GM19452 (cell line): Measurements from ENCODE around the gene SLC12A7.
A peak's percentile ranks its signal among the peaks of the same experiment; 100 is the strongest.
"Not testable (repeated sequence)": the region's sequence is repeated elsewhere in the genome, so short reads cannot be mapped to it uniquely, and the experiment has no call there.

Source experiments
- ATAC-seq: cut with Tn5 transposase; IDR thresholded peaks from one replicate; pipeline ENCODE4 v1.9.1; 2021; ENCODE audit not compliant: unreplicated experiment

The SLC12A7 gene

GRCh38 chr5:1011741-1012312 is 100.0 kb downstream of the SLC12A7 start:
- ATAC-seq: no peak

GRCh38 chr5:1011226-1011631 is 100.6 kb downstream of the SLC12A7 start:
- ATAC-seq: no peak

- ATAC-seq: no peak
Observed at GRCh38 chr5:1010641-1011046, 101.2 kb downstream of the SLC12A7 start.

- no peak for ATAC-seq
Observed at GRCh38 chr5:1010181-1010510, 101.7 kb downstream of the SLC12A7 start.

- ATAC-seq: no peak
Observed at GRCh38 chr5:1009359-1010180, 102.3 kb downstream of the SLC12A7 start.

- ATAC-seq: peak; percentile 50
Observed at GRCh38 chr5:1008451-1009358, 103.2 kb downstream of the SLC12A7 start, which contains the start of gene NKD2. NKD2 (plus strand) TSS chr5:1008802; CDS start chr5:1009058, 256 bp downstream.

- no peak for ATAC-seq
Observed at GRCh38 chr5:1007681-1008450, 104.0 kb downstream of the SLC12A7 start.

- ATAC-seq: no peak
Observed at GRCh38 chr5:1007221-1007680, 104.6 kb downstream of the SLC12A7 start.

GRCh38 chr5:1006656-1007071 is 105.2 kb downstream of the SLC12A7 start:
- ATAC-seq: no peak

GRCh38 chr5:1005904-1006655 is 105.8 kb downstream of the SLC12A7 start:
- no peak for ATAC-seq

- no peak for ATAC-seq
Observed at GRCh38 chr5:1005249-1005851, 106.5 kb downstream of the SLC12A7 start.

- no peak for ATAC-seq
Observed at GRCh38 chr5:1004461-1005248, 107.2 kb downstream of the SLC12A7 start.

GRCh38 chr5:1003296-1003937 is 108.4 kb downstream of the SLC12A7 start:
- no peak for ATAC-seq

GRCh38 chr5:1002836-1003235 is 109.0 kb downstream of the SLC12A7 start:
- no peak for ATAC-seq

- no peak for ATAC-seq
Observed at GRCh38 chr5:1002271-1002546, 109.7 kb downstream of the SLC12A7 start.

- ATAC-seq: no peak
Observed at GRCh38 chr5:1001406-1002270, 110.2 kb downstream of the SLC12A7 start.

- ATAC-seq: not testable (repeated sequence)
Observed at GRCh38 chr5:1000831-1001230, 111.0 kb downstream of the SLC12A7 start.
